DMS 273 (cell line): ENCODE measurements around the gene PPP6R2.
A peak's percentile ranks its signal among the peaks of the same experiment; 100 is the strongest.

Source experiments
- DNase-seq: peaks from one replicate; lab custom pipeline; 2025; ENCODE audit not compliant: unreplicated experiment; lab: John Stamatoyannopoulos, UW

PPP6R2 gene

DNA sequence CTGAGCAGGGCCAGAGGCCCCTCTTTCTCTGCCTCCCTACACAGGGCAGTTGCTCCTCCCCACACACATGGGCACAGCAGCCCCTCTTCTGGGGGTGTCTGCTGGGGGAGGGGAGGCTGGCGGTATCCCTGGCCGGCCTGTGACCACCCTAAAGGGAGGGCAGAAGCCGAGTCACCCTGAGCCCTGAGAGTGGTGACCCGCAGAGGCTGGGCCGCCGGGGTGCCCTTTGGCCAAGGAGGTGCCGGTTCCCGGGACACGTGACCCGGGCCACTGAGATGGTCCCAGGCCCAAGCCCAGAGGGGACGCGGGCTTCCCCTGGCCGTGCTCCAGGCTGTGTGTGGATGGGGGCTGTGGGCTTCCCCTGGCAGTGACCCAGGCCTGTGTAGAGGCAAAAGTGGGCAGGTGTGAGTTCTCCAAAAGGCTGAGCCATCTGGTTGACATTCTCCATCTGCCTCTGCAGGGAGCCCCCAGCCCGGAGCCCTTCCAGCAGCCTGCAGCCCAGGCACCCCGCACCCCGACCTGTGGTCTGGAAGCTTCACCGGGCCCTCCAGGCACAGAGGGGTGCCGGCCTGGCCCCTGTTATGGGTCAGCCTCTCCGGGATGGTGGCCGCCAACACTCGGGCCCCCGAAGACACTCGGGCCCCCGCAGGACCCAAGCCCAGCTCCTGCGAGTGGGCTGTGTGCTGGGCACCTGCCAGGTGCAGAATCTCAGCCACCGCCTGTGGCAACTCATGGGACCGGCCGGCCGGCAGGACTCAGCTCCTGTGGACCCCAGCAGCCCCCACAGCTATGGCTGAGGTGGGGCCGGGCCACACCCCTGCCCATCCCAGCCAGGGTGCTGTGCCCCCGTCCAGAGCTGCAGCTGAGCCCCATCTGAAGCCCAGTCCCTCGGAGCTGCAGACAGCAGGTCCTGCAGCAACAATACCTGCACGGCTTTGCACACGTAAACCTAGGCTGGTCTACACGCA is 139.3 kb downstream of the PPP6R2 start:
- peak; percentile 77 for DNase-seq

- DNase-seq = peak; percentile 65
Observed at GRCh38 chr22:50483106-50483505, 140.0 kb downstream of the PPP6R2 start.

- no peak for DNase-seq
Observed at GRCh38 chr22:50483556-50483955, 140.4 kb downstream of the PPP6R2 start.

DNA sequence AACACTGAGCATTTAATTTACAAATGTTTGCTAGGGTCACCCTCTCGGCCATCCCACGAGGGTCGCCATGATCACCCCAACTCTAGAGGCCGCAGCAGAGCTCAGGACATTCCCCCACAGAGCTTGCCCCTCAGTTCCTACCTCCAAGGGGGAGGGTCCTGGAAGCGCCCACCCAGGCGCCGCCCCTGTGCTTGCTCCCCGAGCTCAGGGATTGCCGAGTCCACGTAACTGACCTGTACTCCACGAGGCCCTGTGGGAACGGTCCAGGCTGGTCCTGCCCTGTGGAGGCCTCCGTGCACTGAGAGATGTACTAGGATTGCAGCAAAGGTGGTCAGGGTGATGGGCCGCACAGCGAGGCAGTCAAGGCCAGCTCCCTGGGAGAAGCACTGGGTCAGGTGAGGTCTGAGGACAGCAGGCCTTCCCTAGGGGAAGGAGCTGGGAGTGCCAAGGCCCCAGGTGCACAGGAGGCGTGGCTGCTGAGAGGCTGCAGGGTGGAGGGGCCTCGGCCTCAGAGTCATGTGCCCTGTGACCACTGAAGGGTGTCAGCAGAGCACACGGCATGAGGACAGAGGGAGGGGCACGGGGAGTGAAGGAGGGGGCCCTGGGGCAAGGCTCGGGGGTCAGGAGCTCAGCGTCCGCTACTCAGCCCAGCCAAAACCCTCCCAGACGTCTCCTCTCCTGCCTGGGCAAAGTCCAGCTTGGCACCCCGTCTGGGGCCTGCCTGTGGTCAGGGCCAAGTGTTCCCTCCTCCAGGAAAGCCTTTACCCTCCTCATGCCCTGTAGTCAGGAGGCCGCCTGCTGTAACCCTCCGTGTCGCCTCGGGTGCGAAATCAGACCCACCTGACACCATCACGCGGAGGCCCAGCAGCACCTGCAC is 141.1 kb downstream of the PPP6R2 start:
- no peak for DNase-seq

- DNase-seq = peak; percentile 55
Observed at GRCh38 chr22:50485221-50486131, 142.3 kb downstream of the PPP6R2 start.

DNA sequence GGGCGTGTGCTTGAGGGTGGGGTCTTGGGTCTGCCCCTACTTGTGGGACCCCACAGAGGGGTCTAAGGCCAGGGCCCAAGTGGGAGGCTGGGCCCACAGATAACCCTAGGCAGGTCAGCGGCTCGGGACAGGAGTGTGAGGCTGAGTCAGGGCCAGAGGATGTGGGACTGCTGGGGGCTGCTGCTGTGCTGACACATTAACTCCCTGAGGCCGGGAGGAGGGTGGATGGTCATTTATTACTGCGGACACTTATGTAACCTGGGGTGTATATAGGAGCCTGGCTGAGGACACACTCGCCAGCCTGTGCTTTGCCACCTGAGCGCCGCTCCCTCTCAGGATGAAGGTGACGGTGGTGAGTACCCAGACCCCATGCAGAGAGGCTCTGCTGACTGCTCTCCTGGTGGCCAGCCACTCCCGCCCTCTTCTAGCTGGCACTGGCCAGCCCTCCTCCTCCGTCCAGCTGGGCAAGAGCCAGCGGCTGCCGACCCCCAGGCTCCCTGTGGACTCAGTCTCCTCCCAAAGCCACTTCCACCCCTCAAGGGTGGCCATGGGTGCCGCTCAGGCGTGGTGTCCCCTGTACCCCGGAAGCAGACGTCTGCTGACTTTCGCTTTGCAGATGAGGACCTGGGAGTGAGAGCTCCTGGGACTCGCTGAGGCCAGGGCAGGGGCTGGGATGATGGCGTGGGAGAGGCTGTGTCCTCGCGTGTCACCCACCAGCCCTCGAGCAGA is 143.6 kb downstream of the PPP6R2 start, which contains the start of gene MIOX:
Gene MIOX, plus strand, starts transcription at position 299 of the 729 bp plus-strand sequence. Its CDS starts 39 bp downstream, at position 338.
- DNase-seq = no peak

GRCh38 chr22:50487290-50488005 is 144.3 kb downstream of the PPP6R2 start:
- DNase-seq = no peak

DNA sequence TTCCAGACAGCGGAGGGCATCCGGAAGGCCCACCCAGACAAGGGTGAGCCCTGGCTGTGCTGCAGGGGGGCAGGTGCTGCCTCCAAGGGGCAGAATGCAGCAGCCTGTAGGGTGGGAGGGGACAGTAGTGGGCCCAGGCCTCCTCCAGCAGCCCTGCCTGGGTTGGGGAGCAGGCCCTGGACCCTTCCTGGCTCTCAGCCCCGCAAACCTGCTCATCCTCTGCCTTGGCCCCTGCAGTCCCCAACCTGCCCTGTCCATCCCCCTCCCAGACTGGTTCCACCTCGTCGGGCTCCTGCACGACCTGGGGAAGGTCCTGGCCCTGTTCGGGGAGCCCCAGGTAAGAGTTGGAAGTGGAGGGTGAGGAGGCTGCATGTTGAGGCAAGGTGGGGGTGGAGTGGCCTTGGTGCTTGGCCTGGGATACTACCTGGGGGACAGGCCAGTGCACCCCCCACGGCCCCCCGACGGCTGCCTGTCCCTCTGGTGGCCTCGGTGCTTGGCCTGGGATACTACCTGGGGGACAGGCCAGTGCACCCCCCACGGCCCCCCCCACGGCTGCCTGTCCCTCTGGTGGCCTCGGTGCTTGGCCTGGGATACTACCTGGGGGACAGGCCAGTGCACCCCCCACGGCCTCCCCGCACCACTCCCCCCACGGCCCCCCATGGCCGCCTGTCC is 145.0 kb downstream of the PPP6R2 start:
- DNase-seq = no peak

DNA sequence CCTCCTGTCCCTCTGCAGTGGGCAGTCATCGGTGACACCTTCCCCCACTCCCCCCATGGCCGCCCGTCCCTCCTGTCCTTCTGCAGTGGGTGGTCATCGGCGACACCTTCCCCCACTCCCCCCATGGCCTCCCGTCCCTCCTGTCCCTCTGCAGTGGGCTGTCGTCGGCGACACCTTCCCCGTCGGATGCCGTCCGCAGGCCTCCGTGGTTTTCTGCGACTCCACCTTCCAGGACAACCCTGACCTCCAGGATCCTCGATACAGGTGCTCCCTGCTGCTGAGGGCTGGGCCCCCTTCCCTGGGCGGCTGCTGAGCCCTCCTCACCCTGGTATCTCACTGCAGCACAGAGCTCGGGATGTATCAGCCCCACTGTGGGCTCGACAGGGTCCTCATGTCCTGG is 145.8 kb downstream of the PPP6R2 start:
- no peak for DNase-seq

DNA sequence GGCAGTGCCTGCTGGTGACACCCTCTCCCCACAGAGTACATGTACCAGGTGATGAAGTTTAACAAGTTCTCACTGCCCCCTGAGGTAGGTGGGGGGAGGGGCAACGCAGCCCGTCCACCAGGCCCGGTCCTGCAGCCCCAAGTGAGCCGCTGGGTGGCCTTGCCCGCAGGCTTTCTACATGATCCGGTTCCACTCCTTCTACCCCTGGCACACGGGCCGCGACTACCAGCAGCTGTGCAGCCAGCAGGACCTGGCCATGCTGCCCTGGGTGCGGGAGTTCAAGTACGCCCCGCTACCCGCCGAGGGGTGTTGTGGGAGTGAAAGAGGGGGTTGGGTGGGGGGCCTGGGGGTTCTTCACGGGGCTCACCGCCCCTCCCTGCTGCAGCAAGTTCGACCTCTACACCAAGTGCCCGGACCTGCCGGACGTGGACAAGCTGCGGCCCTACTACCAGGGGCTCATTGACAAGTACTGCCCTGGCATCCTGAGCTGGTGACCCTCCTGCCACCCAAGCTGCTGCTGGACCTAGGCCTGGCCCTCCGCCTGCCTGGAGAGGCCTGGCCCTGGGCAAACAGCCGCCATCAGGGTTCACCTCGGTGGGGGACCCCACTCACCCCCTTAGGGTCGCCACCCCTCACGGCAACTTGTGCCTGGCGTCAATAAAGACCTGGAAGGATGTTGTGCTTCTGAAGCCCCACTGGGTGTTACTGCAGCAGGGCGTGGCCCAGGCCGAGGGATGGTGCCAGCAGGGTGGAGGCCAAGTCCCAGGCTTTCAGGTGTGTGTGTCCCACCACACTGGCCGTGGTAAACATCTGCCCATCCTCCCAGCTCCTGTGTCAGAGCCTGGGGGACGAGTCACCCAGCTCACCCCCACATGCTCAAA is 146.5 kb downstream of the PPP6R2 start:
- DNase-seq = no peak

- DNase-seq = no peak
Observed at GRCh38 chr22:50490531-50491308, 147.6 kb downstream of the PPP6R2 start.
